Esophagus muscularis mucosa (tissue), 4 donors: ENCODE results near the gene MRPL14. TPM values are rescaled to one million over a fixed set of nuclear protein-coding genes. Genes with fewer than 3 reads are reported as not detected.
"Not testable (repeated sequence)": the region's sequence is repeated elsewhere in the genome, so short reads cannot be mapped to it uniquely, and the experiment has no call there.

Experiments used
- DNase-seq: peaks from one replicate; pipeline ENCODE4 v3.0.0-alpha.2; 2017; ENCODE audit errors: extremely low spot score
- H3K27ac ChIP-seq, 4 donors: fragments of 200-600 bp; sonication (generic); replicated peaks in 1 of 4; 1 replicate in 3 of 4; 2 replicates in 1 of 4; pipeline ENCODE4 v1.5.1; 2016 to 2019; ENCODE audit warnings: mild to moderate bottlenecking in 1 of 4
- H3K27me3 ChIP-seq, 4 donors: fragments of 200-600 bp; sonication (generic); one replicate each; pipeline versions ENCODE4 v1.5.1 to v1.6.0; 2016 to 2019
- H3K36me3 ChIP-seq, 4 donors: fragments of 200-600 bp; sonication (generic); one replicate each; pipeline ENCODE4 v1.5.1; 2016 to 2019
- H3K4me1 ChIP-seq, 4 donors: fragments of 200-600 bp; sonication (generic); one replicate each; pipeline ENCODE4 v1.5.1; 2016 to 2019
- H3K4me3 ChIP-seq, 4 donors: fragments of 200-600 bp; sonication (generic); 1 replicate in 2 of 4; 2 replicates in 2 of 4; pipeline ENCODE4 v1.5.1; 2016 to 2019; ENCODE audit warnings: mild to moderate bottlenecking in 4 of 4, moderate library complexity in 1 of 4
- H3K9me3 ChIP-seq, 4 donors: fragments of 200-600 bp; sonication (generic); 1 replicate in 3 of 4; 2 replicates in 1 of 4; pipeline ENCODE4 v1.5.1; 2016 to 2019
- EP300 ChIP-seq: sonication (generic); formaldehyde crosslinking; IDR thresholded peaks from one replicate; pipeline ENCODE4 v1.6.1; 2017; ENCODE audit warnings: antibody characterized with exemption
- POLR2A ChIP-seq: fragments of 450-650 bp; IDR thresholded peaks from one replicate; pipeline ENCODE4 v1.6.1; 2017; ENCODE audit warnings: antibody characterized with exemption, moderate library complexity, mild to moderate bottlenecking, low read depth
- POLR2AphosphoS5 ChIP-seq, 2 donors: sonication (generic); formaldehyde crosslinking; IDR thresholded peaks; one replicate each; pipeline ENCODE4 v1.6.1; 2017; ENCODE audit warnings: antibody characterized with exemption in 2 of 2
- WGBS: methylation state at CpG from one replicate; pipeline ENCODE4 v1.1.5; 2018; 5-methylcytosine and 5-hydroxymethylcytosine counted together
- intact Hi-C: fragments of 100-400 bp; cut with DNase I; formaldehyde crosslinking; loops from one replicate; pipeline ENCODE4 v1.15.1; 2023
- total RNA-seq, 4 donors: library from RNA; depleted of rRNA; stranded (reverse); fragments of >200 nt; gene quantifications; one replicate each; pipeline versions ENCODE4 v1.1.0 to v1.2.1, GENCODE V29; 2016
- TF ChIP-seq, protein P1 (sequence below), 3 experiments: fragments of 200-600 bp in 2 of 3; fragments of 450-650 bp in 1 of 3; sonication (generic) in 2 of 3; IDR thresholded peaks; one replicate each; pipeline ENCODE4 v1.5.1; 2017 to 2019; ENCODE audit warnings: antibody characterized with exemption in 3 of 3, mild to moderate bottlenecking in 2 of 3, moderate library complexity in 1 of 3

The MRPL14 gene
- total RNA-seq, 4 donors from 2014 or later, result 30.3 to 44.2 (median 41.1) TPM

DNA sequence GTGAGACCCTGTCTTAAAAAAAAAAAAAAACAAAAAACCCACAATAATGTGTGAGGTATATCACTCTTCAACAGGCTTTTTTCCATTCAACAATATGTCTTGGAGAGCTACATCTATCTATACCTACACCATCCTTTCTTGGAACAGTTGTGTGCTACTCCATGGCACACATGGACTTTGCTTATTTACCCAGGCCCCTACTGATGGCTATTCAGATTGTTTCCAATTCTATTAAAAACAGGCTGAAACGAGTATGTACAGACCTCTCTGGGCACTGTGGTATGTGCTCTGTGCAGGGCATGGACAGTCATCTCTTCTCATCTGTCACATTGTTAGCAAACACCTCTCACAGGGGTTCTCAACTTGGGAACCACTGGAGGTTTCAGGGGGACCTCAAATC lies 28.1 kb downstream of the MRPL14 start:
- Histone ChIP-seq H3K27ac (no peak overlapping the region), H3K9me3 (no peaks in the 10 kb centered on the region), H3K27me3 (no peaks in the 10 kb centered on the region), H3K4me1 (peaks cover 0 to 4% (median under 1%) of the 10 kb centered on the region in 4 donors), H3K36me3 (peaks cover 3 to 28% (median 19%) of the 10 kb centered on the region in 4 donors), H3K4me3 (no peak overlapping the region)
- intact Hi-C loops, result loop anchor here (10.0 kb wide), 1 partner anchor 236 kb away; no protein-coding TSS in a partner anchor
- DNase-seq, result no peak
- no peak for TF ChIP-seq POLR2AphosphoS5 (IDR thresholded peaks at IDR 0.05)
- no peak for TF ChIP-seq POLR2A
- TF ChIP-seq EP300, result no peak
- TF ChIP-seq, protein P1, sequence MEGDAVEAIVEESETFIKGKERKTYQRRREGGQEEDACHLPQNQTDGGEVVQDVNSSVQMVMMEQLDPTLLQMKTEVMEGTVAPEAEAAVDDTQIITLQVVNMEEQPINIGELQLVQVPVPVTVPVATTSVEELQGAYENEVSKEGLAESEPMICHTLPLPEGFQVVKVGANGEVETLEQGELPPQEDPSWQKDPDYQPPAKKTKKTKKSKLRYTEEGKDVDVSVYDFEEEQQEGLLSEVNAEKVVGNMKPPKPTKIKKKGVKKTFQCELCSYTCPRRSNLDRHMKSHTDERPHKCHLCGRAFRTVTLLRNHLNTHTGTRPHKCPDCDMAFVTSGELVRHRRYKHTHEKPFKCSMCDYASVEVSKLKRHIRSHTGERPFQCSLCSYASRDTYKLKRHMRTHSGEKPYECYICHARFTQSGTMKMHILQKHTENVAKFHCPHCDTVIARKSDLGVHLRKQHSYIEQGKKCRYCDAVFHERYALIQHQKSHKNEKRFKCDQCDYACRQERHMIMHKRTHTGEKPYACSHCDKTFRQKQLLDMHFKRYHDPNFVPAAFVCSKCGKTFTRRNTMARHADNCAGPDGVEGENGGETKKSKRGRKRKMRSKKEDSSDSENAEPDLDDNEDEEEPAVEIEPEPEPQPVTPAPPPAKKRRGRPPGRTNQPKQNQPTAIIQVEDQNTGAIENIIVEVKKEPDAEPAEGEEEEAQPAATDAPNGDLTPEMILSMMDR (IDR thresholded peaks at IDR 0.05), result no peak
- 42% methylated on average over 1 of the region's 1 CpG for WGBS

DNA sequence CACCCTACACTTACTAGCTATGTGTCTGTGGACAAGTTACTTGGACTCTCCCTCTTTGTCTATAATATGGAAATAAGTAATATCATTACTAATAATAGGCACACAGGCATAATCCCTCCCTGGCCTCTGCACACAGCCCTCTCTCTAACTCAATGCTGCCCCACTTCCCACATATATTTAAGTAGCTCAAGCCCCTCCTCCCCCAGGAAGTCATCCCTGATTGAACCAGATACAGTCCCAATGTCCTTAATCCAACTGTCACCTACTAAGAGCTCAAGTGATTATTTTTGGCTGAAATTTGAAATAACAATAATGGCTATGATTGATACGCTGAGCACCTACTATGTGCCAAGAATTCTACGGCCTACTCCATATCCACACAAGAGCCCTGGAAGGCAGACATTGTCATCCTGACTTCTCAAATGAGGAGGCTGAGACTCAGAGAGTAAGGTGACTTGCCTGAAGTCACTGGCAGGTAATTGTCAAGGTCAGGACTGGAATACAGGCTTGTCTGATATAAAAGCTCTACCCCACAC lies 29.4 kb downstream of the MRPL14 start:
- Histone ChIP-seq H3K9me3 (no peaks in the 10 kb centered on the region), H3K27me3 (no peaks in the 10 kb centered on the region), H3K4me1 (peaks cover 0 to 4% (median 0%) of the 10 kb centered on the region in 4 donors), H3K36me3 (peaks cover 0 to 23% (median 12%) of the 10 kb centered on the region in 4 donors), H3K27ac (no peak overlapping the region), H3K4me3 (no peak overlapping the region)
- WGBS, result 44% methylated on average over 2 of the region's 2 CpGs
- no peak for DNase-seq
- intact Hi-C loops, result loop anchor here (1.0 to 10.0 kb wide), 2 partner anchors 54 to 237 kb away; no protein-coding TSS in a partner anchor
- TF ChIP-seq, protein P1 (IDR thresholded peaks at IDR 0.05), result no peak
- TF ChIP-seq EP300 (no peak), POLR2A (no peak), POLR2AphosphoS5 (IDR thresholded peaks at IDR 0.05) (no peak)

DNA sequence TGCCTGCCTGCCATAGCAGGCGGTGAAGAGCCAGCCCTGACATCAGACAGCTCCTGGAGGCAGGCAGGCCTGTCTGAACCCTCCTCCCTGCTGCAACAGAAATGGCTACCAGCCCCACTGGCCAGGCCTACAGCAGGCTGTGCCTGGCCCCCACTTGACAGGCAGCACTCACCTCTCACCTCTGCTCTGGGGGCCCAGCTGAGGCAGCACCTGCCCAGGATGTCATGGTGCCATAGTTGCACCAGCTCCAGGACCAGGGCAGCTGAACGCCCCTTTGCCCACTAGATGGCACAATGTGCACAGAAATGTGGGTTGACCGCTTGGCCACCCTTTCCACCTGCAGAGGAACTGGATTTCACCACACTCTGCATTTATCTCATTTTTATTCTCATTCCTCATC lies 30.6 kb downstream of the MRPL14 start:
- H3K4me3 ChIP-seq, result no peak overlapping the region
- intact Hi-C loops, result loop anchor here (10.0 kb wide), 1 partner anchor 238 kb away; no protein-coding TSS in a partner anchor
- peaks cover 0 to 23% (median 12%) of the 10 kb centered on the region in 4 donors for H3K36me3 ChIP-seq
- no peaks in the 10 kb centered on the region for H3K27me3 ChIP-seq
- 33% methylated on average over 3 of the region's 3 CpGs for WGBS
- no peaks in the 10 kb centered on the region for H3K9me3 ChIP-seq
- DNase-seq, result no peak
- H3K27ac ChIP-seq, result no peak overlapping the region
- TF ChIP-seq POLR2A (no peak), POLR2AphosphoS5 (IDR thresholded peaks at IDR 0.05) (peak; percentile 37 to 64), EP300 (no peak)
- TF ChIP-seq, protein P1 (IDR thresholded peaks at IDR 0.05), result peak; percentile 81 to 91 (median 86)
- H3K4me1 ChIP-seq, result peaks cover 0 to 4% (median 0%) of the 10 kb centered on the region in 4 donors

DNA sequence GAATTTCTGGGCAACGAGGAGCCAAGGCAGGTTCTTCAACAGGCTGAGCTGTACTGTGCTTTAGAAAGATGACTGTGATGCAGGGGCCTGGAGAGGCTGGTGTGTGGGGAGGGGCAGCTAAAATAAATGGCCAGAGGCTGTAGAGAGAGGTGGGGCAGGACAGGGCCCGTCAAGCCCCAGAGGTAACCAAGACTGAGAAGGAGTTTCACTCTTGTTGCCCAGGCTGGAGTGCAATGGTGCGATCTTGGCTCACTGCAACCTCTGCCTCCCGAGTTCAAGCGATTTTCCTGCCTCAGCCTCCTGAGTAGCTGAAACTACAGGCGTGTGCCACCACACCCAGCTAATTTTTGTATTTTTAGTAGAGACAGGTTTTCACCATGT lies 32.0 kb downstream of the MRPL14 start:
- H3K36me3 ChIP-seq, result peaks cover 0 to 20% (median 11%) of the 10 kb centered on the region in 4 donors
- intact Hi-C loops, result loop anchor here (10.0 kb wide), 1 partner anchor 240 kb away; no protein-coding TSS in a partner anchor
- not testable (repeated sequence) for H3K27me3 ChIP-seq, H3K9me3 ChIP-seq, H3K4me1 ChIP-seq, H3K27ac ChIP-seq, H3K4me3 ChIP-seq, DNase-seq
- WGBS, result 81% methylated on average over 6 of the region's 6 CpGs

DNA sequence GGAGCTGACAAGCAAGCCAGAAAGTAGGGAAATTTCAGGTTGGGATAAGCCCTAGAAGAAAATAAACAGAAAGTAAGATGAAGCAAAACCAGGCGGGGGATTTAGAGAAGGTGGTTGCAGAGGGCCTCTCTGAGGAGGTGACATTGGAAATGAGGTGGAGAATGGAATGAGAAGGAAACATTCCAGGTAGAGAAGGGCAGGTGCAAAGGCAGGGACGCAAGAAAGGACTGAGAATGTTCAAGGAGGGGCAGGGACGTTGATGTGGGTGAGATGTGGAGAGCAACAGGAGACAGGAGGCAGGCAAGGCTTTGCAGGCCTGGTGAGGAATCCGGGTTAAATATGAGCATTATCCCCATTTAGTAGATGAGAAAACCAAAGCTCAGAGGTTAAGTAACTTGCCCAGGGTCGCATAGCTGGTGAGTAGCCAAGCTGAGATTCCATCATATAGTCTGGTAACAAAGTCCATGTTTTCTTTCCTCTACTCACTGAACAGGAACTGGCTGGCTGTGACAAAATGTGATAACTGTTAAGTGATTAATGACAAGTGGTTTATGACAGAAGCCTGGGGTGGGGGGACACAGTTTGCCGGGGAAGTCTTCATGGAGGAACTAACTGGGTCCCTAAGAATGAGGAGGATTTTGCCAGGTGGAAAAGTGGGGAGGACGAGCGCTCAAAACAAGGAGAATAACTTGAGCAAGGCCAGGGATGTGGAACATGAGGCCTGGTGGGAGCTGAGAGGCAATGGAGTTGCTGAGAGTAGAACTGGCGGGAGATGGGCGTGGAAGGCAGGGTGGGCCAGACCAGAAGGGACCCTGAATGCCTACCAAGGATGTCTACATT lies 32.6 kb downstream of the MRPL14 start:
- H3K36me3 ChIP-seq, result peaks cover 0 to 14% (median 5%) of the 10 kb centered on the region in 4 donors
- intact Hi-C loops, result loop anchor here (10.0 kb wide), 1 partner anchor 240 kb away; no protein-coding TSS in a partner anchor
- H3K27ac ChIP-seq, result no peak overlapping the region
- WGBS, result 84% methylated on average over 10 of the region's 10 CpGs
- H3K9me3 ChIP-seq, result no peaks in the 10 kb centered on the region
- H3K27me3 ChIP-seq, result no peaks in the 10 kb centered on the region
- peaks cover 0 to 4% (median 0%) of the 10 kb centered on the region in 4 donors for H3K4me1 ChIP-seq
- TF ChIP-seq, protein P1 (IDR thresholded peaks at IDR 0.05), result no peak
- TF ChIP-seq EP300 (no peak), POLR2AphosphoS5 (IDR thresholded peaks at IDR 0.05) (no peak), POLR2A (no peak)
- DNase-seq, result peak; percentile 86
- no peak overlapping the region for H3K4me3 ChIP-seq
